ENCODE data around the gene PARD3.

The PARD3 gene

GRCh38 chr10:34567659-34568253 is 247.3 kb downstream of the PARD3 start:
- TF ChIP-seq, protein P1, sequence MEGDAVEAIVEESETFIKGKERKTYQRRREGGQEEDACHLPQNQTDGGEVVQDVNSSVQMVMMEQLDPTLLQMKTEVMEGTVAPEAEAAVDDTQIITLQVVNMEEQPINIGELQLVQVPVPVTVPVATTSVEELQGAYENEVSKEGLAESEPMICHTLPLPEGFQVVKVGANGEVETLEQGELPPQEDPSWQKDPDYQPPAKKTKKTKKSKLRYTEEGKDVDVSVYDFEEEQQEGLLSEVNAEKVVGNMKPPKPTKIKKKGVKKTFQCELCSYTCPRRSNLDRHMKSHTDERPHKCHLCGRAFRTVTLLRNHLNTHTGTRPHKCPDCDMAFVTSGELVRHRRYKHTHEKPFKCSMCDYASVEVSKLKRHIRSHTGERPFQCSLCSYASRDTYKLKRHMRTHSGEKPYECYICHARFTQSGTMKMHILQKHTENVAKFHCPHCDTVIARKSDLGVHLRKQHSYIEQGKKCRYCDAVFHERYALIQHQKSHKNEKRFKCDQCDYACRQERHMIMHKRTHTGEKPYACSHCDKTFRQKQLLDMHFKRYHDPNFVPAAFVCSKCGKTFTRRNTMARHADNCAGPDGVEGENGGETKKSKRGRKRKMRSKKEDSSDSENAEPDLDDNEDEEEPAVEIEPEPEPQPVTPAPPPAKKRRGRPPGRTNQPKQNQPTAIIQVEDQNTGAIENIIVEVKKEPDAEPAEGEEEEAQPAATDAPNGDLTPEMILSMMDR (IDR thresholded peaks at IDR 0.05) = no peak

- TF ChIP-seq, protein P1 (IDR thresholded peaks at IDR 0.05) = no peak
Observed at GRCh38 chr10:34565934-34566333, 249.2 kb downstream of the PARD3 start.

DNA sequence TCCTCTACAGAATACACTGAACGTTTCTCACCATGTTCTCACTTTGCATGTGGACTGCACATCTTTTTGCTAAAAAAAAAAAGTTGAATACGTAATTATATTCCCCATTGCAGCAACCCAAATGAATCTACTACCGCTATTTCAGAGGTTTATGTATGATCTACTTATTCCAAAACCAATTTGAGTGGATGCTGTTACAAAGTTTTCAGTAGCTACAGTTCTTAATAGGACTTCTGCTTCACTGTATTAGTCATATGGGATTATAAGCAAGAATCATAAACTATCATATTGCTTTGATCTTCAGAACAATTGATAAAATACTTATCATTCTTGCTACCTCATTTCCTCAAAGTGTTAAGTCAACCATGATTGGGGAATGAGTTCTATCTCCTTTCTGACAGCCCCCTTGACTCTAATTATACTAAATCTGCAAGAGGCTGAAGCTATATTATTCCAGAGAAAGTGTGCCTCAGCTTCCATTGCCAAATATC is 257.0 kb downstream of the PARD3 start:
- TF ChIP-seq, protein P1 (IDR thresholded peaks at IDR 0.05) = no peak

GRCh38 chr10:34557173-34557572 is 257.9 kb downstream of the PARD3 start:
- TF ChIP-seq, protein P1 (IDR thresholded peaks at IDR 0.05) = no peak

DNA sequence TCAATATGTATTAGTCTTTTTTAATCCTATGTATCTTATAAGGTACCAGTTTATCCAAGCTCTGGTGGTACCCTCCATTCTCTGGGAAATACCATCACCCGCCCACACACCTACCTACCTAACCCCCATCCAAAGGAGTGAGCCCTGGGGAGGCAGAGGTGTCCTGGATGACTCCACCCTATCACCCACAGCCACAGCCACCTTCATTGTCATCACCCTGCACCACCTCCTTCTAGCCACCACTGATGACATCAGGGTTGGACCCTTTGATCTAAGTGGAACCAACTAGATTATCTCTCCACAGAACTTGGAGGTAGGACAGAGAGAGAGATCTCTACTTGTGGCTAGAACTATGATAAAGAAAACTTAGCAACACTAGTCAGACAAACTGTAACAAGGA is 259.4 kb downstream of the PARD3 start:
- TF ChIP-seq, protein P1 (IDR thresholded peaks at IDR 0.05) = no peak

GRCh38 chr10:34553747-34554146 is 261.3 kb downstream of the PARD3 start:
- TF ChIP-seq, protein P1 (IDR thresholded peaks at IDR 0.05) = no peak

GRCh38 chr10:34551295-34551694 is 263.8 kb downstream of the PARD3 start:
- TF ChIP-seq, protein P1 (IDR thresholded peaks at IDR 0.05) = no peak

DNA sequence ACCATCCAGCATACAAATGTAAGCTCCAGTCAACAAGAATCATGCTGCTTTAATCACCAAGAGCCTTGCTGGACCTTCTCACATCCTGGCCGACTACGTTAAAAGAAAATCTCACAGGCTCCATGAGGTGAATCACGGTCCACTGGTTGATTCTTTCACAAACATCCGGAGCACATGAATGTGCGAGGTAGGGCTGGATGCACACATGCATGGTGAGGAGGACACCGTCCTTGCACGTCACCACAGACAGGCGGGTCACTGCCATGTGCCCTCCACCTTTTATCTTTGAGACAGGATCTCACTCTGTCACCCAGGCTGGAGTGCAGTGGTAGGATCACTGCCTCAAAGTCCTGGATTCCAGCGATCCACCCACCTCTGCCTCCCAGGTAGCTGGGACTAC is 265.1 kb downstream of the PARD3 start:
- TF ChIP-seq, protein P1 (IDR thresholded peaks at IDR 0.05) = no peak

Data from LNCAP (cell line).